MM.1S (cell line): ENCODE measurements around the gene DCP1B.

Experiments used
- DNase-seq: peaks from one replicate; pipeline ENCODE4 v3.0.0-alpha.2; 2015
- H2AFZ ChIP-seq: fragments of 300-600 bp; sonication (generic); 2 replicates; pipeline ENCODE4 v1.6.0; 2016; ENCODE audit warnings: antibody characterized with exemption, low read length
- H3F3A ChIP-seq: fragments of 300-600 bp; sonication (generic); 2 replicates; pipeline ENCODE4 v1.6.1; 2016; ENCODE audit warnings: mild to moderate bottlenecking, antibody characterized with exemption, low read length, moderate library complexity, mixed read lengths; ENCODE audit not compliant: insufficient read depth
- H3K27ac ChIP-seq: fragments of 300-600 bp; sonication (generic); 2 replicates; pipeline ENCODE4 v1.5.1; 2016; ENCODE audit warnings: mild to moderate bottlenecking, low read length
- H3K27me3 ChIP-seq: fragments of 300-600 bp; sonication (generic); replicated peaks from 2 replicates; pipeline ENCODE4 v1.6.0; 2016; ENCODE audit warnings: low read length; ENCODE audit not compliant: insufficient read depth
- H3K36me3 ChIP-seq: fragments of 300-600 bp; sonication (generic); replicated peaks from 2 replicates; pipeline ENCODE4 v1.6.1; 2016; ENCODE audit warnings: mild to moderate bottlenecking, low read length, mixed read lengths; ENCODE audit not compliant: insufficient read depth
- H3K4me1 ChIP-seq: fragments of 300-600 bp; sonication (generic); 2 replicates; pipeline ENCODE4 v1.6.1; 2016; ENCODE audit warnings: low read length, mixed read lengths
- H3K4me2 ChIP-seq: fragments of 300-600 bp; sonication (generic); 2 replicates; pipeline ENCODE4 v1.6.0; 2016; ENCODE audit warnings: low read depth, low read length
- H3K4me3 ChIP-seq: fragments of 300-600 bp; sonication (generic); 2 replicates; pipeline ENCODE4 v1.5.1; 2016; ENCODE audit warnings: low read length, mixed read lengths
- H3K79me2 ChIP-seq: fragments of 300-600 bp; sonication (generic); 2 replicates; pipeline ENCODE4 v1.6.1; 2016; ENCODE audit warnings: mixed run types, low read length, mixed read lengths
- H3K9ac ChIP-seq: fragments of 300-600 bp; sonication (generic); 2 replicates; pipeline ENCODE4 v1.6.1; 2016; ENCODE audit warnings: low read length, mixed read lengths
- H3K9me2 ChIP-seq: fragments of 300-600 bp; sonication (generic); replicated peaks from 2 replicates; pipeline ENCODE4 v1.6.1; 2016; ENCODE audit warnings: mild to moderate bottlenecking, low read length, mixed read lengths; ENCODE audit not compliant: insufficient read depth
- H3K9me3 ChIP-seq: fragments of 300-600 bp; sonication (generic); replicated peaks from 2 replicates; pipeline ENCODE4 v1.6.1; 2016; ENCODE audit warnings: mild to moderate bottlenecking, low read length, mixed read lengths; ENCODE audit not compliant: insufficient read depth
- H4K20me1 ChIP-seq: fragments of 300-600 bp; sonication (generic); 2 replicates; pipeline ENCODE4 v1.6.1; 2016; ENCODE audit warnings: mild to moderate bottlenecking, low read length, moderate library complexity, mixed read lengths; ENCODE audit not compliant: insufficient read depth
- EZH2 ChIP-seq: fragments of 300-600 bp; sonication (generic); optimal IDR thresholded peaks from 2 replicates; pipeline ENCODE3; 2017; ENCODE audit warnings: low read depth, mild to moderate bottlenecking, antibody characterized with exemption, low read length, mixed read lengths
- EZH2phosphoT487 ChIP-seq: fragments of 300-600 bp; sonication (generic); IDR thresholded peaks from 2 replicates; pipeline ENCODE4 v1.6.1; 2018; ENCODE audit warnings: antibody characterized with exemption, low read length
- TF ChIP-seq, protein P1 (sequence below): fragments of 300-600 bp; sonication (generic); IDR thresholded peaks from 2 replicates; pipeline ENCODE4 v1.5.1; 2016; ENCODE audit warnings: antibody characterized with exemption, low read length, mixed read lengths

Gene DCP1B

DNA sequence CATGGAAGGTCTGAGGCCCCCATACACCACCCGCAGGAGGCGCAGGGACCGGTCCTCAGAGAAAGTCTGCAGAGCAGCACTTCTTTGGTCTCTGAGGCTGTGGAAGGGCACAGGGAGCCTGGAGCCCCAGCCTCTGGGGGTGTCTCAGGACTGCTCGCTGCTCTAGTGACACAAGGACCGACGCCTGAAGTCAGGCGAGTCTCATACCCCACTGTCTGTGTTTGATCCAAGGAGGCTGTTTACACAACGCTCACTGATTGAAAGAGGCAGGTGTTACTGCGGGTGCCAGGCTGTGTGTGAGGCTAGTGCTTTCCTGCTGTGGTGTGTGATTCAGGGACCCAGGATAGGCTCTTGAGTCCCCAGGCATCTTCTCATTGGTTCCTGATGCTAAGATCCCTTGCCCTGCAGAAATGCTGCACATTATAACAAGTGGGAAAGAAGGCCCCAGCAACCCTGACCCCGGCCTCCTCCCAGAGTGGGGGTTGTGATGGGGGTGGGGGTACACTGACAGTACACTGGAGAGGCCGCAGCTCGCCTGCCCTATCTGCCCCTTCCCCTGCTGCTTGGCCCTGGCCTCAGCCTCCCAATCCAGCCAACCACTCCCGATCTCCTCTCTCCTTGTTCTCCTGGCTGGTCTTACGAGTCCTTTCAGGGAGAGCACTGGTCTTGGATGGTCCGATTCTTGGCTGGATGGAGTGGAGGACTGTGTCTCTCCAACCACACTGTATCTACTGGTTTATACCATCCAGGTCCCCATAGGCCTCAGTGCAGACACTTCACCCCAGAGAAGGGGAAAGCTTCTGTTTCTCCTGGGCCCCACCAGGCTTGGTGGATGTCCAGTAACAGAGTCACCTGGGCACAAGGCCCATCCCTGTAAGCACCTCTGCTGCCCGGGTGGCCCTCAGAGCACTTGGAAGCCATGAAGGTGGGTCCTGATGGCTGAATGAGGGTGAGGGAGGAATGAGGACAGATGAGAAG lies 92.4 kb downstream of the DCP1B start:
- H3K27me3 ChIP-seq, result no peaks in the 10 kb centered on the region
- no peaks in the 10 kb centered on the region for H3K36me3 ChIP-seq
- TF ChIP-seq, protein P1, sequence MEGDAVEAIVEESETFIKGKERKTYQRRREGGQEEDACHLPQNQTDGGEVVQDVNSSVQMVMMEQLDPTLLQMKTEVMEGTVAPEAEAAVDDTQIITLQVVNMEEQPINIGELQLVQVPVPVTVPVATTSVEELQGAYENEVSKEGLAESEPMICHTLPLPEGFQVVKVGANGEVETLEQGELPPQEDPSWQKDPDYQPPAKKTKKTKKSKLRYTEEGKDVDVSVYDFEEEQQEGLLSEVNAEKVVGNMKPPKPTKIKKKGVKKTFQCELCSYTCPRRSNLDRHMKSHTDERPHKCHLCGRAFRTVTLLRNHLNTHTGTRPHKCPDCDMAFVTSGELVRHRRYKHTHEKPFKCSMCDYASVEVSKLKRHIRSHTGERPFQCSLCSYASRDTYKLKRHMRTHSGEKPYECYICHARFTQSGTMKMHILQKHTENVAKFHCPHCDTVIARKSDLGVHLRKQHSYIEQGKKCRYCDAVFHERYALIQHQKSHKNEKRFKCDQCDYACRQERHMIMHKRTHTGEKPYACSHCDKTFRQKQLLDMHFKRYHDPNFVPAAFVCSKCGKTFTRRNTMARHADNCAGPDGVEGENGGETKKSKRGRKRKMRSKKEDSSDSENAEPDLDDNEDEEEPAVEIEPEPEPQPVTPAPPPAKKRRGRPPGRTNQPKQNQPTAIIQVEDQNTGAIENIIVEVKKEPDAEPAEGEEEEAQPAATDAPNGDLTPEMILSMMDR, result no peak
- no peak overlapping the region for H2AFZ ChIP-seq
- no peak overlapping the region for H3K9ac ChIP-seq
- H3F3A ChIP-seq, result no peaks in the 10 kb centered on the region
- no peaks in the 10 kb centered on the region for H3K9me2 ChIP-seq
- no peaks in the 10 kb centered on the region for H3K79me2 ChIP-seq
- no peak for DNase-seq
- no peaks in the 10 kb centered on the region for H4K20me1 ChIP-seq
- no peak overlapping the region for H3K4me2 ChIP-seq
- H3K4me3 ChIP-seq, result no peak overlapping the region
- H3K4me1 ChIP-seq, result no peaks in the 10 kb centered on the region
- no peak overlapping the region for H3K27ac ChIP-seq
- no peaks in the 10 kb centered on the region for H3K9me3 ChIP-seq

DNA sequence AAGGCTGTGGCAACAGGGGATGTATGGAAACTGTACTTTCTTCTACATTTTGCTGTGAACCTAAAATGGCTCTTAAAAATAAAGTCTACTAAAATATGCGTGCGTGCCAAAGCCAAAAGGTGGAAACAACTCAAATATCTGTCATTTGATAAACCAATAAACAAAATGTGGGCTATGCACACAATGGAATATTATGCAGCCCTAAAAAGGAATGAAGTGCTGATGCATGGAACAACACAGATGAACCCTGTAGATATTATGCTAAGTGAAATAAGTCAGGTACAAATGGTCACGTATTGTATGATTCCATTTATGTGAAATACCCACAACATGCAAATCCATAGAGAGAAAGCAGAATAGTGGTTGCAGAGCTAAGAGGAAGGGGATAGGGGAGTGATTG lies 93.8 kb downstream of the DCP1B start:
- H4K20me1 ChIP-seq, result no peaks in the 10 kb centered on the region
- H3K4me1 ChIP-seq, result no peaks in the 10 kb centered on the region
- H3K9ac ChIP-seq, result no peak overlapping the region
- H3K4me3 ChIP-seq, result no peak overlapping the region
- TF ChIP-seq, protein P1, result no peak
- TF ChIP-seq EZH2 (no peak), EZH2phosphoT487 (no peak)
- no peak overlapping the region for H3K27ac ChIP-seq
- no peaks in the 10 kb centered on the region for H3K9me2 ChIP-seq
- no peaks in the 10 kb centered on the region for H3F3A ChIP-seq
- H3K9me3 ChIP-seq, result no peaks in the 10 kb centered on the region
- no peak overlapping the region for H2AFZ ChIP-seq
- H3K36me3 ChIP-seq, result no peaks in the 10 kb centered on the region
- H3K79me2 ChIP-seq, result no peaks in the 10 kb centered on the region
- no peak overlapping the region for H3K4me2 ChIP-seq
- DNase-seq, result no peak
- no peaks in the 10 kb centered on the region; the same call in 1 of the 2 replicates for H3K27me3 ChIP-seq

DNA sequence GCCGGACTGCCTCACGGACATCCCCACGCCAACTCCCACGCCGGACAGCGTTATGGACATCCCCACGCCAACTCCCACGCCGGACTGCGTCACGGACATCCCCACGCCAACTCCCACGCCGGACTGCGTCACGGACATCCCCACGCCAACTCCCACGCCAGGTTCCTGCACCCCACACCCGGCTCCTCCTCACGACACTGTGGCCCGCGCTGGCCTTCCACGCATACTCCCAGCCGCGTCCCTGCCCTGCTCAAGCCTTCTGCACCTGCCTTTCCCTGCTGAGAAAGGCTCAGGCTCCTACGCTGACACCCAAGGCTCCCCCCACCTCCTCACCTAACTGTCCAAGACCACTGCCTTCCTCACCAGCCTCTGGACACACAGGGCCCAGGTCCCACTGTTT lies 95.5 kb downstream of the DCP1B start:
- H3K9me3 ChIP-seq, result no peaks in the 10 kb centered on the region
- DNase-seq, result no peak
- H3K79me2 ChIP-seq, result no peaks in the 10 kb centered on the region
- no peaks in the 10 kb centered on the region for H3K9me2 ChIP-seq
- no peaks in the 10 kb centered on the region; the same call in 1 of the 2 replicates for H3K27me3 ChIP-seq
- no peaks in the 10 kb centered on the region for H3K4me1 ChIP-seq
- no peaks in the 10 kb centered on the region for H4K20me1 ChIP-seq
- TF ChIP-seq, protein P1, result no peak
- TF ChIP-seq EZH2, result no peak
- no peak for TF ChIP-seq EZH2phosphoT487
- H2AFZ ChIP-seq, result no peak overlapping the region
- no peak overlapping the region for H3K27ac ChIP-seq
- no peak overlapping the region for H3K4me3 ChIP-seq
- H3K4me2 ChIP-seq, result no peak overlapping the region
- no peaks in the 10 kb centered on the region for H3F3A ChIP-seq
- H3K9ac ChIP-seq, result no peak overlapping the region
- H3K36me3 ChIP-seq, result no peaks in the 10 kb centered on the region
